K562 (cell line): ENCODE data around the gene DENND2C. TPM values are rescaled to one million over a fixed set of nuclear protein-coding genes. Genes with fewer than 3 reads are reported as not detected.

ENCODE experiments used
- BDP1 ChIP-seq: IDR thresholded peaks from 3 replicates; pipeline ENCODE4 v1.6.1; 2011; ENCODE audit not compliant: insufficient read length, insufficient read depth
- C11orf30 ChIP-seq: fragments of 450-650 bp; IDR thresholded peaks from 2 replicates; pipeline ENCODE4 v1.6.1; 2016; ENCODE audit warnings: low read depth, mild to moderate bottlenecking
- CBX5 ChIP-seq: IDR thresholded peaks from 2 replicates; pipeline ENCODE4 v1.6.1; 2014; ENCODE audit warnings: low read depth, borderline replicate concordance
- CTCFL ChIP-seq: IDR thresholded peaks from 2 replicates; pipeline ENCODE4 v1.6.1; 2011; ENCODE audit warnings: borderline replicate concordance, low read depth, mild to moderate bottlenecking, moderate library complexity, low read length; ENCODE audit not compliant: insufficient read depth, poor library complexity, severe bottlenecking
- DDX20 ChIP-seq: fragments of 450-650 bp; IDR thresholded peaks from 2 replicates; pipeline ENCODE4 v1.6.1; 2016; ENCODE audit warnings: missing genetic modification characterization, low read depth, mild to moderate bottlenecking, missing compliant biosample characterization, moderate library complexity
- E2F3 ChIP-seq: fragments of 250-450 bp; sonication (Bioruptor Pico); IDR thresholded peaks from 2 replicates; pipeline ENCODE4 v1.4.0; 2020; ENCODE audit warnings: mild to moderate bottlenecking
- EZH2 ChIP-seq: IDR thresholded peaks from 2 replicates; pipeline ENCODE4 v1.6.1; 2012; ENCODE audit warnings: low read depth, mild to moderate bottlenecking, inconsistent platforms, low read length, borderline replicate concordance
- NBN ChIP-seq: fragments of 450-650 bp; IDR thresholded peaks from 2 replicates; pipeline ENCODE4 v1.6.1; 2016; ENCODE audit warnings: low read depth, mild to moderate bottlenecking
- NR1H2 ChIP-seq: sonication (generic); formaldehyde crosslinking; IDR thresholded peaks from 2 replicates; pipeline ENCODE4 v1.4.0; 2020; ENCODE audit warnings: mild to moderate bottlenecking, missing genetic modification reagents
- SRF ChIP-seq, 2 experiments: fragments of 250-450, 450-650 bp in 1 of 2; sonication (Bioruptor Pico) in 1 of 2; sonication (generic) in 1 of 2; formaldehyde crosslinking; IDR thresholded peaks; 2 replicates each; pipeline versions ENCODE4 v1.5.0 to v1.5.1; 2020 to 2022; ENCODE audit warnings: mild to moderate bottlenecking in 1 of 2, missing genetic modification reagents in 1 of 2
- polyA plus RNA-seq, 8 experiments: library from polyadenylated mRNA; depleted of rRNA in 4 of 8; stranded (reverse) in 5 of 8; unstranded in 3 of 8; fragments of >200 nt; fragmentation: Nextera tagmentation in 2 of 8; fragmentation: Illumina TruSeq in 1 of 8; extraction: Ambion mirVana in 2 of 8; extraction: Trizol in 1 of 8; gene quantifications; 2 replicates each; pipeline versions ENCODE4 v1.2.1 to v1.2.3, GENCODE V29; 2011 to 2014; ENCODE audit warnings: inconsistent platforms in 1 of 8, missing spikeins in 1 of 8
- total RNA-seq, 7 experiments: library from RNA; depleted of rRNA in 6 of 7; stranded (reverse); fragments of >200 nt in 6 of 7; fragmentation: Illumina TruSeq in 2 of 7; extraction: Trizol in 2 of 7; gene quantifications; 2 replicates each; pipeline versions ENCODE4 v1.2.1 to v1.2.3, GENCODE V29; 2011 to 2021; ENCODE audit warnings: low replicate concordance in 1 of 7
- TF ChIP-seq, protein P1 (sequence below): fragments of 250-450 bp; sonication (Bioruptor Pico); IDR thresholded peaks from 2 replicates; pipeline ENCODE4 v1.4.0; 2020; ENCODE audit warnings: mild to moderate bottlenecking, moderate library complexity
- TF ChIP-seq, protein P2 (sequence below): IDR thresholded peaks from 2 replicates; pipeline ENCODE4 v1.6.1; 2011; ENCODE audit not compliant: insufficient read length; ENCODE audit errors: extremely low read depth
- TF ChIP-seq, protein P3 (sequence below), 2 experiments: IDR thresholded peaks; 2 replicates each; pipeline ENCODE4 v1.6.1; 2011; ENCODE audit warnings: borderline replicate concordance in 1 of 2, control low read depth in 1 of 2, low read depth in 1 of 2, low read length in 1 of 2, mild to moderate bottlenecking in 1 of 2, mixed read lengths in 1 of 2, moderate library complexity in 1 of 2; ENCODE audit not compliant: insufficient read depth in 1 of 2, insufficient read length in 1 of 2, poor library complexity in 1 of 2, severe bottlenecking in 1 of 2; ENCODE audit errors: extremely low read depth in 1 of 2
- TF ChIP-seq, protein P4 (sequence below): fragments of 250-450 bp; sonication (Bioruptor Pico); IDR thresholded peaks from 2 replicates; pipeline ENCODE4 v1.5.0; 2020; ENCODE audit warnings: mild to moderate bottlenecking, borderline replicate concordance

DENND2C gene
- total and polyA plus RNA-seq, 9 of the 15 experiments (the other 6 are each of a cell fraction or from before 2014, with no cell fraction given) = 0.03 to 0.25 (median 0.14) TPM

DNA sequence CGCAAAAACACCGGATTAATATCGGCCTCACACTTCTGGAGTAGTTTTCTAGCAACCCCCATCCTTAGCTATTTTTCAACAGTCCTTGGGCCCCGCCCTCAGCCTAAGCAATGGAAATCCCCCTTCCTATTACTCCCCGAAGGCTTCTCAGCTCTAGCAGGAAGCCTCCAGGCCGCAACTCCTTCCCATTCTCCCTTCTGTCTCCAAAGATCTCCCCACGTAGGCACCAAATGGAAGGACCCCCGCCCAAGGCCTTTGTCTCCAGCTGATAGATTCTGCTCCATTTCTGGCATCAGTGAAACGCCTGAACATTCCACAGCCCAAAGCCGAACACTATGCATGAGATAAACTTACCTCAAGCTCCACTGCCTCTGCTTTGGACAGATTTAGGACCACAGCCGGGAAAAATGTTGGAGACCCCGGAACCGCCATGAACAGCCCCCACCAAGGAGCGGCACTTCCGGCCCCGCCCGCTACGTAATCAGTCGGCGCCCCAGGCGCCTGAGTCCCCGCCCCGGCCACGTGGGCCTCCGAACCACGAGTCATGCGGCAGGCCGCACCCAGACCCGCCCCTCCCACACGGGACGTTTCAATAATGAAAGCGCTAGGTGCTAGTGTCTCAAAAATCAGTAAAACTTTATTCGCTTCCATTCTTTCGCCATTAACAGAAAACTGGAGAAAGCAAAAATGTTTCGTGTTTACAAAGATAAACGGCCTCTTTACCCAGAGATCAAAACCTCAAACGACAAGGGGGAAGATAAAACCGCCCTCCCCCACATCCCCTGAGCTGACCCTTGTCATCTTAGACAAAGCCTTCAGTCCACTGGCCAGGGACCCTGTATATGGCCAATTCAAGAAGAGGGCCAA is 46.7 kb upstream of the DENND2C start, which contains the start of gene NRAS (continued):
- TF ChIP-seq, protein P1, sequence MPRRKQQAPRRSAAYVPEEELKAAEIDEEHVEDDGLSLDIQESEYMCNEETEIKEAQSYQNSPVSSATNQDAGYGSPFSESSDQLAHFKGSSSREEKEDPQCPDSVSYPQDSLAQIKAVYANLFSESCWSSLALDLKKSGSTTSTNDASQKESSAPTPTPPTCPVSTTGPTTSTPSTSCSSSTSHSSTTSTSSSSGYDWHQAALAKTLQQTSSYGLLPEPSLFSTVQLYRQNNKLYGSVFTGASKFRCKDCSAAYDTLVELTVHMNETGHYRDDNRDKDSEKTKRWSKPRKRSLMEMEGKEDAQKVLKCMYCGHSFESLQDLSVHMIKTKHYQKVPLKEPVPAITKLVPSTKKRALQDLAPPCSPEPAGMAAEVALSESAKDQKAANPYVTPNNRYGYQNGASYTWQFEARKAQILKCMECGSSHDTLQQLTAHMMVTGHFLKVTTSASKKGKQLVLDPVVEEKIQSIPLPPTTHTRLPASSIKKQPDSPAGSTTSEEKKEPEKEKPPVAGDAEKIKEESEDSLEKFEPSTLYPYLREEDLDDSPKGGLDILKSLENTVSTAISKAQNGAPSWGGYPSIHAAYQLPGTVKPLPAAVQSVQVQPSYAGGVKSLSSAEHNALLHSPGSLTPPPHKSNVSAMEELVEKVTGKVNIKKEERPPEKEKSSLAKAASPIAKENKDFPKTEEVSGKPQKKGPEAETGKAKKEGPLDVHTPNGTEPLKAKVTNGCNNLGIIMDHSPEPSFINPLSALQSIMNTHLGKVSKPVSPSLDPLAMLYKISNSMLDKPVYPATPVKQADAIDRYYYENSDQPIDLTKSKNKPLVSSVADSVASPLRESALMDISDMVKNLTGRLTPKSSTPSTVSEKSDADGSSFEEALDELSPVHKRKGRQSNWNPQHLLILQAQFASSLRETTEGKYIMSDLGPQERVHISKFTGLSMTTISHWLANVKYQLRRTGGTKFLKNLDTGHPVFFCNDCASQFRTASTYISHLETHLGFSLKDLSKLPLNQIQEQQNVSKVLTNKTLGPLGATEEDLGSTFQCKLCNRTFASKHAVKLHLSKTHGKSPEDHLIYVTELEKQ (CRISPR knock-in tag) = no peak
- TF ChIP-seq C11orf30 = peak; percentile 92
- no peak for TF ChIP-seq NR1H2
- TF ChIP-seq, protein P2, sequence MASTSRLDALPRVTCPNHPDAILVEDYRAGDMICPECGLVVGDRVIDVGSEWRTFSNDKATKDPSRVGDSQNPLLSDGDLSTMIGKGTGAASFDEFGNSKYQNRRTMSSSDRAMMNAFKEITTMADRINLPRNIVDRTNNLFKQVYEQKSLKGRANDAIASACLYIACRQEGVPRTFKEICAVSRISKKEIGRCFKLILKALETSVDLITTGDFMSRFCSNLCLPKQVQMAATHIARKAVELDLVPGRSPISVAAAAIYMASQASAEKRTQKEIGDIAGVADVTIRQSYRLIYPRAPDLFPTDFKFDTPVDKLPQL = no peak
- no peak for TF ChIP-seq CTCFL
- TF ChIP-seq CBX5 = no peak
- TF ChIP-seq, protein P3, sequence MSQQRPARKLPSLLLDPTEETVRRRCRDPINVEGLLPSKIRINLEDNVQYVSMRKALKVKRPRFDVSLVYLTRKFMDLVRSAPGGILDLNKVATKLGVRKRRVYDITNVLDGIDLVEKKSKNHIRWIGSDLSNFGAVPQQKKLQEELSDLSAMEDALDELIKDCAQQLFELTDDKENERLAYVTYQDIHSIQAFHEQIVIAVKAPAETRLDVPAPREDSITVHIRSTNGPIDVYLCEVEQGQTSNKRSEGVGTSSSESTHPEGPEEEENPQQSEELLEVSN (IDR thresholded peaks at IDR 0.05; ENCODE audit: borderline replicate concordance in 1 of 2, extremely low read depth in 1 of 2, insufficient read depth in 1 of 2, insufficient read length in 1 of 2, low read depth in 1 of 2, low read length in 1 of 2, poor library complexity in 1 of 2, severe bottlenecking in 1 of 2) = peak in 1 of 2 experiments; percentile 63
- peak in 1 of 2 experiments; percentile 42; a peak in 2 of 4 replicates for TF ChIP-seq SRF (CRISPR knock-in tag; IDR thresholded peaks at IDR 0.05)
- TF ChIP-seq, protein P4, sequence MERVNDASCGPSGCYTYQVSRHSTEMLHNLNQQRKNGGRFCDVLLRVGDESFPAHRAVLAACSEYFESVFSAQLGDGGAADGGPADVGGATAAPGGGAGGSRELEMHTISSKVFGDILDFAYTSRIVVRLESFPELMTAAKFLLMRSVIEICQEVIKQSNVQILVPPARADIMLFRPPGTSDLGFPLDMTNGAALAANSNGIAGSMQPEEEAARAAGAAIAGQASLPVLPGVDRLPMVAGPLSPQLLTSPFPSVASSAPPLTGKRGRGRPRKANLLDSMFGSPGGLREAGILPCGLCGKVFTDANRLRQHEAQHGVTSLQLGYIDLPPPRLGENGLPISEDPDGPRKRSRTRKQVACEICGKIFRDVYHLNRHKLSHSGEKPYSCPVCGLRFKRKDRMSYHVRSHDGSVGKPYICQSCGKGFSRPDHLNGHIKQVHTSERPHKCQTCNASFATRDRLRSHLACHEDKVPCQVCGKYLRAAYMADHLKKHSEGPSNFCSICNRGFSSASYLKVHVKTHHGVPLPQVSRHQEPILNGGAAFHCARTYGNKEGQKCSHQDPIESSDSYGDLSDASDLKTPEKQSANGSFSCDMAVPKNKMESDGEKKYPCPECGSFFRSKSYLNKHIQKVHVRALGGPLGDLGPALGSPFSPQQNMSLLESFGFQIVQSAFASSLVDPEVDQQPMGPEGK (CRISPR knock-in tag) = no peak; the same call in 1 of the 2 replicates
- TF ChIP-seq BDP1 = no peak
- TF ChIP-seq E2F3 = no peak
- TF ChIP-seq DDX20 (tag) = no peak
- TF ChIP-seq EZH2 = no peak
- peak; percentile 78 for TF ChIP-seq NBN
